NB4 (cell line): ENCODE results near the gene FRAT1.

Experiments
- CTCF ChIP-seq: IDR thresholded peaks from one replicate; pipeline ENCODE4 v1.5.1; 2012; ENCODE audit warnings: low read depth, low read length
- MAX ChIP-seq: IDR thresholded peaks from 2 replicates; pipeline ENCODE4 v1.6.1; 2011; ENCODE audit warnings: low read depth, low read length
- MYC ChIP-seq: IDR thresholded peaks from 2 replicates; pipeline ENCODE4 v1.6.1; 2011; ENCODE audit warnings: low read depth, low read length
- POLR2A ChIP-seq: IDR thresholded peaks from 2 replicates; pipeline ENCODE4 v1.6.1; 2011; ENCODE audit warnings: mild to moderate bottlenecking; ENCODE audit not compliant: insufficient read length; ENCODE audit errors: extremely low read depth

DNA sequence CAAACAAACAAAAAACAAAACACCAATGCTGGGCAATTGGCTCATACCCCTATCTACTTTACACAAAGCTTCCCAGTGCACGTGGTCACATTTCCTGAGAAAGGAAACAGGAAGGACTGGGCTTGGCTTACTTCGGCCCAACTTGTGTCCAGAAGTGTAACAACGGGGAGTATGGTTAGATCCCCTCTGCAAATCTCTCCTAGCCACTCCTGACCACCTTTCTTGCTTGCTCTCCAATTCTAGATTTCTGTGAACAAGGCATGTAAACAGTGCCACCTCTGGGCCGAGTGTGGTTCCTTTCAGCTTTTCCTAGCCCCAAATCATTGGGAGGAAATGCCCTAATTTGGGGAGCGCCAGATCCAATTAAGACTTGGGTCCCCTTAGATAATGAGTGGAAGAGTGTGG, 36.5 kb downstream of the FRAT1 start:
- TF ChIP-seq CTCF (no peak), POLR2A (no peak), MYC (no peak), MAX (no peak)
